Measurements from ENCODE around the gene GPR180.

- TF ChIP-seq ZNF274 (IDR thresholded peaks at IDR 0.05; ENCODE audit: low read depth, low read length) (no peak), YY1 (IDR thresholded peaks at IDR 0.05; ENCODE audit: insufficient read depth, insufficient read length) (no peak)
Observed at GRCh38 chr13:94673851-94674250, 72.2 kb downstream of the GPR180 start.

Data from NT2/D1 (cell line).